GM19455 (cell line): Measurements from ENCODE around the gene BTD.

Experiments
- ATAC-seq: cut with Tn5 transposase; IDR thresholded peaks from one replicate; pipeline ENCODE4 v1.9.1; 2021; ENCODE audit not compliant: unreplicated experiment

BTD gene

GRCh38 chr3:15601399-15602145, at the start of gene BTD, which contains the start of gene HACL1:
BTD (plus strand) TSS chr3:15601745; CDS start chr3:15635440, 33,695 bp downstream.
HACL1 (minus strand) TSS chr3:15601569; CDS start chr3:15601463, 106 bp downstream.
- ATAC-seq, result peak; percentile 96

- no peak for ATAC-seq
Observed at GRCh38 chr3:15551902-15552301, 49.6 kb upstream of the BTD start.

GRCh38 chr3:15553749-15554148, 47.8 kb upstream of the BTD start:
- no peak for ATAC-seq

- peak; percentile 73 for ATAC-seq
Observed at GRCh38 chr3:15556512-15556911, 45.0 kb upstream of the BTD start.

GRCh38 chr3:15557511-15557946, 44.0 kb upstream of the BTD start:
- ATAC-seq, result peak; percentile 69

- ATAC-seq, result no peak
Observed at GRCh38 chr3:15558581-15558980, 43.0 kb upstream of the BTD start.

GRCh38 chr3:15562560-15562959, 39.0 kb upstream of the BTD start:
- no peak for ATAC-seq

GRCh38 chr3:15563190-15563589, 38.4 kb upstream of the BTD start:
- ATAC-seq, result no peak

GRCh38 chr3:15572138-15572537, 29.4 kb upstream of the BTD start:
- no peak for ATAC-seq

- ATAC-seq, result no peak
Observed at GRCh38 chr3:15575446-15575845, 26.1 kb upstream of the BTD start.

GRCh38 chr3:15576475-15576874, 25.1 kb upstream of the BTD start:
- ATAC-seq, result no peak

- no peak for ATAC-seq
Observed at GRCh38 chr3:15578289-15578867, 23.2 kb upstream of the BTD start.

- ATAC-seq, result no peak
Observed at GRCh38 chr3:15579051-15579450, 22.5 kb upstream of the BTD start.

GRCh38 chr3:15581471-15582394, 19.8 kb upstream of the BTD start:
- ATAC-seq, result no peak

GRCh38 chr3:15585111-15585845, 16.3 kb upstream of the BTD start:
- ATAC-seq, result no peak

- no peak for ATAC-seq
Observed at GRCh38 chr3:15591242-15591641, 10.3 kb upstream of the BTD start.

GRCh38 chr3:15591928-15592327, 9.6 kb upstream of the BTD start:
- no peak for ATAC-seq

- no peak for ATAC-seq
Observed at GRCh38 chr3:15592968-15593367, 8.6 kb upstream of the BTD start.

- no peak for ATAC-seq
Observed at GRCh38 chr3:15595955-15596354, 5.6 kb upstream of the BTD start.

GRCh38 chr3:15601046-15601398, 523 bp upstream of the BTD start:
- peak; percentile 13 for ATAC-seq

- peak; percentile 9 for ATAC-seq
Observed at GRCh38 chr3:15602146-15602536, 596 bp downstream of the BTD start.
